Muscle of arm (tissue), 12 donors: ENCODE results near the gene MINDY4. TPM values are rescaled to one million over a fixed set of nuclear protein-coding genes. Genes with fewer than 3 reads are reported as not detected.
"Not testable (repeated sequence)": the region's sequence is repeated elsewhere in the genome, so short reads cannot be mapped to it uniquely, and the experiment has no call there.

Experiments
- DNase-seq: peaks from one replicate; pipeline ENCODE4 v3.0.0-alpha.2; 2013
- polyA plus RNA-seq, 12 donors: library from polyadenylated mRNA; unstranded; fragments of 120-200 nt; gene quantifications; one replicate each; pipeline ENCODE4 v1.2.1, GENCODE V29; 2013; ENCODE audit not compliant: insufficient read length in 12 of 12

Gene MINDY4
- polyA plus RNA-seq, 12 donors: 3.8 to 20.0 (median 5.3) TPM; not detected in 1

DNA sequence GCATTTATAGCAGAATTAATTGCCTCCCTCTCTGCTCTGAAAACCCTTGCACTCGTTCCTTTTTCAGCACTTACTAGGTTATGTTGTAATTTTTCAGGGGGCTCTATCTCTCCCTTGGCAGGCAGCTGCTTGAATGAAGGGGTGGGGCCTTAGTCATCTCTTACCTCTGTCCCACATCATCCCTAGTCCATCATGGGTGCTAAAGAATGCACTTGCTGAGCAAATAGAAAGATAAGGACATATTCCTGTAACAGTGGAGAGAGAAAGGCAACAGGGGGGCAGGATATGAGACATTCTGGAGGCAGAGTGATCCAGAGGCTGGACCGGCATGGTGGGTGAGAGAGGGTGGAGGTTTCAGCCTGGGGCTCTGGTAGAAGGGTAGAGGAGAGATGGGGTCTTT is 60.0 kb downstream of the MINDY4 start:
- DNase-seq: no peak

DNA sequence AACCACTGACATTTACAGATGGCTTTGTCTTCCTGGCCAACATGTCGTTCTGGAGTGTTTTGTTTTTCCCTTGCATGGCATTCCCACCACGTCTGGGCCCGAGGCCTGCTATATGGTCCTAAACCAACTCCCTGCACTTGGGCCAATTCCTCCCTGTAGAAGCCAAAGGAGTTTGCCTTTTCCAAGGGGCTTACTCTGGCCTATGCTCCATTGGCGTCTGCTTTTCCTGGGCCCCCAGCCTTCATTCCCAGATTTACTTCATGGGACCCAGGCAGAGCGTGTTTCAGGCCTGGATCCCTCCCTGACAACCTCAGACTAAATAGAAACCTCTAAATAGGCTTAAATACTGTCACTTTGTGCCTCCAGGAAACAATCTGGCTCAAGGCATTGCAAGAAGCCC is 60.7 kb downstream of the MINDY4 start:
- DNase-seq: no peak

GRCh38 chr7:30834017-30834674 is 62.9 kb downstream of the MINDY4 start:
- DNase-seq: not testable (repeated sequence)

DNA sequence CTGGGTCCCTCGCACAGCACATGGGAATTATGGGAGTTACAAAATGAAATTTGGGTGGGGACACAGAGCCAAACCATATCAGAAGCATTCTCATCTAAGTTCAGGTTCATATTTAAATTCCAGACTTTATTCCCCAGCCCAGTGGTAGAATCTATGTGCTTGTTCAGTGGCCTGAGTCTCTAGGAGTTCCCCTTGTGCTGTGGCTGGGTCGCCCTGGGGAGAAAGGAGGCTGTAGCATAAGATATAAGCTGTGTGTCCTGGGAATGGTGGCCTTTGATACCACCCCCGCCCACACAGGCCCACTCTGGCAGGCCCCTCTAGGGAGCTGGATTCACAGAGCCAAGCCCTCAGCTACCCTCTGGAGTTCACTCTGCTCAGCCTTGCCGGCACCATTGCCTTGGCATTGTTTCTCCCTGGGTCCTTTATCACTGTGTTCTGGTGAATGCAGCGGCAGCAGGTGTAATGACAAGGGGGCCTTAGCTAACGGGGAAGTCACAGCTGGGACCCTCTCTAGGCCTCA is 64.2 kb downstream of the MINDY4 start:
- DNase-seq: no peak

DNA sequence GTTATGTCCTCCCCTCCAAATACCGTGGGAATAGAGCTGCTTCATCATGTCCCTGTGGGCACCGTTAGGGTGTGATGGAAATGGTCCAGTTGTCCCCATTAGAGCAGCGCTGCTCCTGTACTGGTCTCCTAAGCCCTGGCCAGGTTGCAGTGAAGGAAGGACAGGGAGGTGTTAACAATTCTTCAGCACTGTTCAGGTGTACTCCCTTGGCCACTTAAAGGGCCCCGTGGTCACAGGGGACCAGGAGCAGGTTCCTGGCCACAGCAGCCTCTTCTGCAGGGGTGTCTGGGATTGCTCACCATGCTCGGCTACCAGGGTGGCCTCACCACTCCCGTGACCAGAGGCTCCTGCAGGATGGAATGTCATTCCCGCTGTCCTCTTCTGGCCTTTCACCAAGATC is 65.8 kb downstream of the MINDY4 start:
- DNase-seq: no peak

DNA sequence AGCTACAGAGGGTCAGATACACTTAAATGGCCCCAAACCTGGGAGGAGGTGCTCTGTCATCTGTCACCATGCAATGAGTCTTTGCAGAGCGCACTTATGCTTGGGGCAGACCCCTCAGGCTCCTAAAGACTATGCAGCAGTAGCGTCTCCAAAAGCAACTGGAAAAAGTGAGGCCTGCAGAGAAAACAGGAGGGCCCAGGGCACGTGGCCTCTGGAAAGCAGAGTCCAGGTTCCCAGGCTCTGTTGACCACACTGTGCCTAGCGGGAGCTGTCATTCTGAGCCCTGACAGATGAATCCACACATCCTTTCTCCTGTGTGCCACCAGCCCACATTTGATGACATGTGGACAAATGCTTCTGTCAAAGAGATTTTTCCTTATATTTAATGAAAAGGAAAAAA is 66.4 kb downstream of the MINDY4 start:
- no peak for DNase-seq

DNA sequence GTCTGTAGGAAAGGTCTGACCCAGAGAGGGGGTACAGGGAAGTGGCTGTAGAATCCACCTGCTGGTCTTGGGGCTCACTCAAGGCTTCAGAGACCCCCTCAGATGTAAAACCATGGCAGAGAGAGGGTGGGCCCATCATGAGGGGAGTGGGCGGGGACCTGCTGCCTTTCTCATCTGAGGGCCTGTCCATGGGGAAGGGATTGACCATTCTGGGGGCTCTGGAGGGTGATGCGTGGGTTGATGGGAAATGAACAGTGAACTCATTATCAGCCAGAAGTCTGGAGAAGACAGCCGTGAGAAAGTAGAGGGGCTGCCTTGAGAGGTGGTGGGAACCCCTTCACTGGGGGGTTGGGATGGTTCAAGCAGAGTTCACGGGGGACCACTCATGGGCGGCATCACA is 66.8 kb downstream of the MINDY4 start:
- DNase-seq: no peak

DNA sequence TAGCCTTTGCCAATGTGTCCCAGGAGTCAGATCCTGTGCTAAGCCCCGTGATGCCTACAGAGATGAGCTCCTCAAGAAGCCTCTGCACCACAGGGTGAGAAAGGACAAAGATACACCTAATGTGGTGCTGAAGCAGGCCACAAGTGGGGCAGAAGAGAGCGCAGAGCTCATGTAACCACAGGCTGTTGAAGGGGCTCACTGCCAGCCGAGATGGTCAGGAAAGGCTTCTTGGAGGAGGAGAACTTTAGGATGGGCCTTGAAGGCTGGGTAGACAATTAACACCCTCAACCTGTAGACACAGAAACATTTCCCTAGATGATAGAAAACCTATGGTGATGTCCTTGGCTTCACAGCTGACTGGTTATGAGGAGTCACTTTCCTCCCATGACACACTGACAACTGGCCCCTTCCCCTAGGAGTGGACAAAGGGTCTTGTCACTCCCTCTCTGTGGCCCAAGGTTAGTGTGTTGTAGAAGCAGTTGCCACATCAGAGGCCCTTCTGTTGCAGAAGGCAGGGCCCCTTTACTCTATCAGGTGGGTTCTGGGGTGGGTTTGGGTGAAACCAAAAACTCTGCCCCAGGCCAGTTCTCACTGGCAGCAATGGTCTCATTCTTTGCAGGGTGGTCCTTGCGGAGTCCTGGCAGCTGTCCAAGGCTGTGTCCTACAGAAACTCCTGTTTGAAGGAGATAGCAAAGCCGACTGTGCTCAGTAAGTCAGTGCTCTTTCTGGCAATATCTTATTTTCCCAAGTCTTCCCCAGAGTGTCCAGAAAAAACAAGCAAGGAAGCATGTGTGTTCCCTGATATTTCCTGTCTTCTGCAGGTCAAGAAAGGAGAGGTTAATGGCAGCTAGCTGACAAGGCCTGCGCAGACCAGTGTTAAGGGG is 69.2 kb downstream of the MINDY4 start:
- no peak for DNase-seq

DNA sequence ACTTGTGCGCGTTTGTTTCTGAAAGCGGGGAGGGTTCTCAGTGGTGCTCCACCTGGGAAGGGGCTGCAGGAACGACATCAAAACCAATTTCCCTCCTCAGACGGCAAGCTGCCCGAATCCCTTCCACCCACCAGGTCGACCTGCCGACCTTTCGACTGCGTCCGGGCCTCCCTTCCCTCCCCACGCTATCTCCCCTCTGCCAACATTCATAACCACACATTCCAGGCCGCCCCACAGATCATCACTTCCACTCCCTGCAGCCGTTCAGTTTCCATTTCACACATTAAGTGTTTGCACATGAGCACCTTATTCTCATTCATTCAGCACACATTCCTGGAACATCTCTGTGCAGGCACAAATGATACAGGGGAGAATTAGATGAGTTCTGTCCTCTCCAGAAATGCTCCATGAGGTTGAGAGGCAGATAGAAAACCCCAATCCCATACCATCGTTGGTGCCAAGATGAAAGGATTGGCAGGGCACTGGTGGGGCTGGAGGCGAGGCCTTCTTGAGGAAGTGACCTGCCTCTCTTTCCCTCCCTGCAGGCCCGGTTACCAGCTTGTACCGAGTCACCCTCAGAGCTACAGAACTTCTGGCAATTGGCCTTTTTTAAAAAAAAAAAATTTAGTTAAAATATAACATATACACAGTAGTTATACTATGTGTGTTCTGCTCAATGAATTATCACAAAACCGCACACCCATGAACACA is 70.0 kb downstream of the MINDY4 start:
- no peak for DNase-seq

GRCh38 chr7:30841801-30842541 is 70.8 kb downstream of the MINDY4 start:
- DNase-seq: no peak

DNA sequence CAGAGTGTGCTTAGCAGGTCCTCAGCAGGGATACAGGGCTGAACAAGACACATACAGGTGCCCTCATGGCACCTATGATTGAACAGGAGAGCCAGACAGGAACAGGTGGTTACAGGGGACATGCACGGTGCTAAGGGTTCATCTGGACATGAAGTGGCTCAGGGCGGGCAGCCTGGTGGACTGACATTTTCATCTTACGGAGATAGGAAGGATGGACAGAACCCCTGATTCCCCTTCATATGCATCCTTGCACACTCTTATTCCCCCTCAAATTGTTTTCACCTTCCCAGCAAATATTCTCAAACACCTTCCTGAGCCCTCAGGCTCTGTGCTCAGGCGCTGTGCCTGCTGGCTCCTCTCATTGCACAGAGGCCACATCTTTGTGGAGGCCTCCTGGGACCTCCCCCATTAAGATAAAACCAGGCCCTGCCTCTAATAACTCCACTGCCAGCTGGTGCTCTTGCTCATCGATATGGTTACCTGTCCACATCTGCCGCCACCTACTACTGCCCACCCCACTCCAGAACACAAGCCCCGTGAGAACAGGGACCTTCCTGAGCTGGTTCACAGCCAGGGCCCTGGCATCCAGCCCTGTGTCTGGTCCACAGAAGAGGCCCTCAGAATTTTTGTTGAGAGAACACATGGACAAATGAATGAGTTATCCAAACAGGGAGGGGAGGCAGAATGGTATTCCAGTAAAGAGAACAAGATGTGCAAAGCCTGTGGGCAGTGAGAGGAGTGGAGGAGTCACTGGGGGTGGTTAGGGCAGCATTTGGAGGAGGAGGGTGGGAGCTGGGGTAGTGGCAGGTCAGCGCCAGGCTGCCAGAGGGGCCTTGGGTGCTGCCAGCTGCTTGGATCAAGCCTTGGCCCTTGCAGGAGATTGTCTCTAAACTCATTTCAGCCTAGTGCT is 71.6 kb downstream of the MINDY4 start:
- DNase-seq: no peak

GRCh38 chr7:30843741-30844482 is 72.7 kb downstream of the MINDY4 start:
- DNase-seq: no peak

GRCh38 chr7:30844483-30844874 is 73.3 kb downstream of the MINDY4 start:
- no peak for DNase-seq

GRCh38 chr7:30844916-30845315 is 73.7 kb downstream of the MINDY4 start:
- no peak for DNase-seq

GRCh38 chr7:30845426-30846135 is 74.4 kb downstream of the MINDY4 start:
- DNase-seq: peak; percentile 48

GRCh38 chr7:30846378-30846777 is 75.2 kb downstream of the MINDY4 start:
- no peak for DNase-seq

- no peak for DNase-seq
These were observed 77.1 kb downstream of the MINDY4 start for GRCh38 chr7:30848121-30848855.

- no peak for DNase-seq
These were observed 78.3 kb downstream of the MINDY4 start for GRCh38 chr7:30849565-30849964.
